Neural cell (in vitro differentiated cells): Measurements from ENCODE around the gene B9D1. TPM values are rescaled to one million over a fixed set of nuclear protein-coding genes. Genes with fewer than 3 reads are reported as not detected.

Source experiments
- H2AFZ ChIP-seq: fragments of 200-600, 300-800 bp; sonication (generic), shearing (Covaris generic); 2 replicates; pipeline ENCODE4 v1.6.0; 2014; ENCODE audit warnings: low read depth, mild to moderate bottlenecking, antibody characterized with exemption, low read length, moderate library complexity
- H3F3A ChIP-seq: fragments of 200-600 bp; shearing (Covaris generic); 2 replicates; pipeline ENCODE4 v1.6.1; 2016; ENCODE audit warnings: mild to moderate bottlenecking, moderate library complexity, mixed read lengths, antibody characterized with exemption, low read length; ENCODE audit not compliant: insufficient read depth, poor library complexity, severe bottlenecking
- H3K27ac ChIP-seq: fragments of 200-600, 300-800 bp; sonication (generic), shearing (Covaris generic); 2 replicates; pipeline ENCODE4 v1.5.1; 2014; ENCODE audit warnings: mild to moderate bottlenecking, low read length, moderate library complexity
- H3K27me3 ChIP-seq: fragments of 300-800, 200-600 bp; sonication (generic), shearing (Covaris generic); 2 replicates; pipeline ENCODE4 v1.6.0; 2014; ENCODE audit warnings: mild to moderate bottlenecking, low read depth, low read length, moderate library complexity; ENCODE audit not compliant: insufficient read depth
- H3K36me3 ChIP-seq: fragments of 300-800, 200-600 bp; sonication (generic), shearing (Covaris generic); 2 replicates; pipeline ENCODE4 v1.5.1; 2014; ENCODE audit warnings: mild to moderate bottlenecking, antibody characterized with exemption, low read length, moderate library complexity; ENCODE audit not compliant: insufficient read depth
- H3K4me2 ChIP-seq: fragments of 300-800, 200-600 bp; sonication (generic), shearing (Covaris generic); 2 replicates; pipeline ENCODE4 v1.6.0; 2014; ENCODE audit warnings: mild to moderate bottlenecking, low read length
- H3K4me3 ChIP-seq: fragments of 300-800, 200-600 bp; sonication (generic), shearing (Covaris generic); 2 replicates; pipeline ENCODE4 v1.5.1; 2014; ENCODE audit warnings: mild to moderate bottlenecking, low read length, moderate library complexity
- H3K79me2 ChIP-seq: fragments of 200-600 bp; shearing (Covaris generic); replicated peaks from 2 replicates; pipeline ENCODE4 v1.6.0; 2014; ENCODE audit warnings: mild to moderate bottlenecking, low read length, moderate library complexity; ENCODE audit not compliant: insufficient read depth
- H3K9ac ChIP-seq: fragments of 300-800, 200-600 bp; sonication (generic), shearing (Covaris generic); 2 replicates; pipeline ENCODE4 v1.6.1; 2016; ENCODE audit warnings: mild to moderate bottlenecking, low read length, mixed read lengths
- H3K9me2 ChIP-seq: fragments of 200-600 bp; shearing (Covaris generic); 2 replicates; pipeline ENCODE4 v1.6.1; 2016; ENCODE audit warnings: mild to moderate bottlenecking, low read length, mixed read lengths; ENCODE audit not compliant: insufficient read depth
- H3K9me3 ChIP-seq: fragments of 200-600, 300-800 bp; sonication (generic), shearing (Covaris generic); 2 replicates; pipeline ENCODE4 v1.6.1; 2016; ENCODE audit warnings: mild to moderate bottlenecking, mixed run types, low read length, moderate library complexity, mixed read lengths
- H4K20me1 ChIP-seq: fragments of 200-600 bp; shearing (Covaris generic); 2 replicates; pipeline ENCODE4 v1.6.1; 2016; ENCODE audit warnings: mild to moderate bottlenecking, mixed run types; ENCODE audit not compliant: insufficient read depth
- CTCF ChIP-seq: fragments of 450-650 bp; IDR thresholded peaks from 2 replicates; pipeline ENCODE4 v1.5.1; 2014; ENCODE audit warnings: antibody characterized with exemption, mild to moderate bottlenecking, moderate library complexity; ENCODE audit not compliant: poor library complexity, severe bottlenecking
- EP300 ChIP-seq: fragments of 450-650 bp; conservative IDR thresholded peaks from 2 replicates; pipeline ENCODE4 v1.6.1; 2014; ENCODE audit warnings: antibody characterized with exemption, mild to moderate bottlenecking, moderate library complexity; ENCODE audit not compliant: poor library complexity, severe bottlenecking
- EZH2 ChIP-seq: fragments of 200-600, 300-800 bp; shearing (Covaris generic), sonication (generic); IDR thresholded peaks from 2 replicates; pipeline ENCODE4 v1.6.1; 2014; ENCODE audit warnings: antibody characterized with exemption, low read length, borderline replicate concordance, mild to moderate bottlenecking; ENCODE audit not compliant: insufficient read depth, poor library complexity, severe bottlenecking
- MXI1 ChIP-seq: fragments of 450-650 bp; conservative IDR thresholded peaks from 2 replicates; pipeline ENCODE4 v1.6.1; 2014; ENCODE audit warnings: antibody characterized with exemption, mild to moderate bottlenecking; ENCODE audit not compliant: poor library complexity, severe bottlenecking
- POLR2AphosphoS5 ChIP-seq: IDR thresholded peaks from 2 replicates; pipeline ENCODE4 v1.6.1; 2012
- RAD21 ChIP-seq: fragments of 450-650 bp; conservative IDR thresholded peaks from 2 replicates; pipeline ENCODE4 v1.6.1; 2014; ENCODE audit warnings: antibody characterized with exemption, mild to moderate bottlenecking, moderate library complexity
- REST ChIP-seq: IDR thresholded peaks from 2 replicates; pipeline ENCODE4 v1.6.1; 2012; ENCODE audit warnings: borderline replicate concordance
- SMC3 ChIP-seq: fragments of 450-650 bp; conservative IDR thresholded peaks from 2 replicates; pipeline ENCODE4 v1.6.1; 2014; ENCODE audit warnings: antibody characterized with exemption, mild to moderate bottlenecking, moderate library complexity; ENCODE audit not compliant: poor library complexity
- TAF1 ChIP-seq: IDR thresholded peaks from 2 replicates; pipeline ENCODE4 v1.6.1; 2012; ENCODE audit warnings: low read depth
- polyA plus RNA-seq: library from polyadenylated mRNA; depleted of rRNA; stranded (reverse); fragments of >200 nt; gene quantifications from 2 replicates; pipeline ENCODE4 v1.2.3, GENCODE V29; 2014

B9D1 gene
- polyA plus RNA-seq, 1 donor from 2014 or later, result 32.0 TPM

GRCh38 chr17:19319771-19320505 lies 42.6 kb downstream of the B9D1 start:
- H3K9ac ChIP-seq, result no peak overlapping the region
- no peak for TF ChIP-seq REST
- H3F3A ChIP-seq, result no peaks in the 10 kb centered on the region
- no peak overlapping the region for H3K4me3 ChIP-seq
- H3K27me3 ChIP-seq, result no peaks in the 10 kb centered on the region
- no peaks in the 10 kb centered on the region for H3K9me3 ChIP-seq
- H3K9me2 ChIP-seq, result no peaks in the 10 kb centered on the region
- H4K20me1 ChIP-seq, result no peaks in the 10 kb centered on the region
- H2AFZ ChIP-seq, result no peak overlapping the region
- H3K27ac ChIP-seq, result no peak overlapping the region
- H3K36me3 ChIP-seq, result no peaks in the 10 kb centered on the region
- H3K4me2 ChIP-seq, result no peak overlapping the region
- no peaks in the 10 kb centered on the region for H3K79me2 ChIP-seq

GRCh38 chr17:19318611-19319010 lies 43.9 kb downstream of the B9D1 start:
- no peaks in the 10 kb centered on the region for H3K27me3 ChIP-seq
- no peaks in the 10 kb centered on the region for H4K20me1 ChIP-seq
- no peaks in the 10 kb centered on the region for H3K9me3 ChIP-seq
- H3K27ac ChIP-seq, result no peak overlapping the region
- no peaks in the 10 kb centered on the region for H3K9me2 ChIP-seq
- H3K36me3 ChIP-seq, result no peaks in the 10 kb centered on the region
- TF ChIP-seq TAF1 (no peak), CTCF (no peak), EP300 (no peak)
- H3F3A ChIP-seq, result no peaks in the 10 kb centered on the region
- no peak overlapping the region for H3K4me2 ChIP-seq
- H3K9ac ChIP-seq, result no peak overlapping the region
- no peaks in the 10 kb centered on the region for H3K79me2 ChIP-seq
- H2AFZ ChIP-seq, result no peak overlapping the region
- no peak overlapping the region for H3K4me3 ChIP-seq

GRCh38 chr17:19317359-19318095 lies 45.0 kb downstream of the B9D1 start:
- Histone ChIP-seq H3K9ac (no peak overlapping the region), H3K36me3 (no peaks in the 10 kb centered on the region), H3K9me2 (no peaks in the 10 kb centered on the region), H2AFZ (no peak overlapping the region), H3K79me2 (no peaks in the 10 kb centered on the region), H3K9me3 (no peaks in the 10 kb centered on the region), H3K4me2 (no peak overlapping the region), H3K4me3 (no peak overlapping the region), H4K20me1 (no peaks in the 10 kb centered on the region), H3K27me3 (no peaks in the 10 kb centered on the region), H3F3A (no peaks in the 10 kb centered on the region), H3K27ac (no peak overlapping the region)
- no peak for TF ChIP-seq POLR2AphosphoS5
- no peak for TF ChIP-seq RAD21
- TF ChIP-seq CTCF, result no peak
- no peak for TF ChIP-seq TAF1
- TF ChIP-seq REST, result no peak
- no peak for TF ChIP-seq EZH2
- no peak for TF ChIP-seq SMC3
- TF ChIP-seq MXI1, result no peak
- TF ChIP-seq EP300, result no peak
